Hepatocyte (in vitro differentiated cells): ENCODE data around the gene STT3A.

Experiments
- EZH2 ChIP-seq: fragments of 200-600 bp; sonication (generic); IDR thresholded peaks from 2 replicates; pipeline ENCODE4 v1.6.1; 2016; ENCODE audit warnings: antibody characterized with exemption, mild to moderate bottlenecking, borderline replicate concordance
- TF ChIP-seq, protein P1 (sequence below): fragments of 200-600 bp; sonication (generic); IDR thresholded peaks from 2 replicates; pipeline ENCODE4 v1.5.1; 2016; ENCODE audit warnings: antibody characterized with exemption, mild to moderate bottlenecking; ENCODE audit not compliant: poor library complexity

- TF ChIP-seq, protein P1, sequence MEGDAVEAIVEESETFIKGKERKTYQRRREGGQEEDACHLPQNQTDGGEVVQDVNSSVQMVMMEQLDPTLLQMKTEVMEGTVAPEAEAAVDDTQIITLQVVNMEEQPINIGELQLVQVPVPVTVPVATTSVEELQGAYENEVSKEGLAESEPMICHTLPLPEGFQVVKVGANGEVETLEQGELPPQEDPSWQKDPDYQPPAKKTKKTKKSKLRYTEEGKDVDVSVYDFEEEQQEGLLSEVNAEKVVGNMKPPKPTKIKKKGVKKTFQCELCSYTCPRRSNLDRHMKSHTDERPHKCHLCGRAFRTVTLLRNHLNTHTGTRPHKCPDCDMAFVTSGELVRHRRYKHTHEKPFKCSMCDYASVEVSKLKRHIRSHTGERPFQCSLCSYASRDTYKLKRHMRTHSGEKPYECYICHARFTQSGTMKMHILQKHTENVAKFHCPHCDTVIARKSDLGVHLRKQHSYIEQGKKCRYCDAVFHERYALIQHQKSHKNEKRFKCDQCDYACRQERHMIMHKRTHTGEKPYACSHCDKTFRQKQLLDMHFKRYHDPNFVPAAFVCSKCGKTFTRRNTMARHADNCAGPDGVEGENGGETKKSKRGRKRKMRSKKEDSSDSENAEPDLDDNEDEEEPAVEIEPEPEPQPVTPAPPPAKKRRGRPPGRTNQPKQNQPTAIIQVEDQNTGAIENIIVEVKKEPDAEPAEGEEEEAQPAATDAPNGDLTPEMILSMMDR = no peak
- TF ChIP-seq EZH2 = no peak
Measured at GRCh38 chr11:125552927-125553326, 39.7 kb upstream of the STT3A start.
